Stimulated activated CD4-positive, alpha-beta T cell treated with anti-CD3 and anti-CD28 coated beads, Interleukin-4, amount 100 ng/mL, for 4 hours (primary cell): ENCODE measurements around the gene GOLGA8H.
"Not testable (repeated sequence)": the region's sequence is repeated elsewhere in the genome, so short reads cannot be mapped to it uniquely, and the experiment has no call there.

Experiments used
- DNase-seq, 2 experiments: peaks; one replicate each; pipeline ENCODE4 v3.0.0-alpha.2; 2020

The GOLGA8H gene

GRCh38 chr15:30603796-30604195 is at the start of gene GOLGA8H:
TSS of gene GOLGA8H (plus strand) at chr15:30604028. CDS start at chr15:30604126, 98 bp downstream.
- not testable (repeated sequence) for DNase-seq

GRCh38 chr15:30566949-30567348 is 36.9 kb upstream of the GOLGA8H start:
- DNase-seq: not testable (repeated sequence)

GRCh38 chr15:30573012-30573491 is 30.8 kb upstream of the GOLGA8H start:
- not testable (repeated sequence) for DNase-seq

- not testable (repeated sequence) for DNase-seq
Observed at GRCh38 chr15:30579394-30579970, 24.3 kb upstream of the GOLGA8H start.

- not testable (repeated sequence) for DNase-seq
Observed at GRCh38 chr15:30580716-30581115, 23.1 kb upstream of the GOLGA8H start.

GRCh38 chr15:30598953-30599352 is 4.9 kb upstream of the GOLGA8H start:
- DNase-seq: not testable (repeated sequence)

- DNase-seq: not testable (repeated sequence)
Observed at GRCh38 chr15:30612271-30612670, 8.4 kb downstream of the GOLGA8H start.

- DNase-seq: not testable (repeated sequence)
Observed at GRCh38 chr15:30621342-30621741, 17.5 kb downstream of the GOLGA8H start.

GRCh38 chr15:30625436-30626193 is 21.8 kb downstream of the GOLGA8H start, which contains the start of gene ARHGAP11B:
TSS of gene ARHGAP11B (plus strand) at chr15:30626128.
- DNase-seq: peak; percentile 88 to 90

GRCh38 chr15:30626194-30626565 is 22.4 kb downstream of the GOLGA8H start:
- not testable (repeated sequence) for DNase-seq

GRCh38 chr15:30626632-30627031 is 22.8 kb downstream of the GOLGA8H start:
- not testable (repeated sequence) for DNase-seq

GRCh38 chr15:30650012-30650929 is 46.4 kb downstream of the GOLGA8H start:
- no peak for DNase-seq

- not testable (repeated sequence) for DNase-seq
Observed at GRCh38 chr15:30661154-30661553, 57.3 kb downstream of the GOLGA8H start.
